Keratinocyte (primary cell): ENCODE results near the gene SPRED2.

ENCODE experiments used
- EZH2 ChIP-seq: IDR thresholded peaks from one replicate; pipeline ENCODE4 v1.6.1; 2012; ENCODE audit warnings: inconsistent platforms, mild to moderate bottlenecking, low read length, moderate library complexity
- TF ChIP-seq, protein P1 (sequence below), 3 experiments: IDR thresholded peaks in 1 of 3; conservative IDR thresholded peaks in 1 of 3; optimal IDR thresholded peaks in 1 of 3; 2 replicates in 2 of 3; 3 replicates in 1 of 3; pipeline versions ENCODE3 to v1.5.1; 2011; ENCODE audit warnings: low read length in 3 of 3, mild to moderate bottlenecking in 3 of 3, moderate library complexity in 2 of 3, control low read depth in 1 of 3, inconsistent platforms in 1 of 3; ENCODE audit not compliant: insufficient read depth in 2 of 3; ENCODE audit errors: extremely low read depth in 1 of 3

- TF ChIP-seq, protein P1, sequence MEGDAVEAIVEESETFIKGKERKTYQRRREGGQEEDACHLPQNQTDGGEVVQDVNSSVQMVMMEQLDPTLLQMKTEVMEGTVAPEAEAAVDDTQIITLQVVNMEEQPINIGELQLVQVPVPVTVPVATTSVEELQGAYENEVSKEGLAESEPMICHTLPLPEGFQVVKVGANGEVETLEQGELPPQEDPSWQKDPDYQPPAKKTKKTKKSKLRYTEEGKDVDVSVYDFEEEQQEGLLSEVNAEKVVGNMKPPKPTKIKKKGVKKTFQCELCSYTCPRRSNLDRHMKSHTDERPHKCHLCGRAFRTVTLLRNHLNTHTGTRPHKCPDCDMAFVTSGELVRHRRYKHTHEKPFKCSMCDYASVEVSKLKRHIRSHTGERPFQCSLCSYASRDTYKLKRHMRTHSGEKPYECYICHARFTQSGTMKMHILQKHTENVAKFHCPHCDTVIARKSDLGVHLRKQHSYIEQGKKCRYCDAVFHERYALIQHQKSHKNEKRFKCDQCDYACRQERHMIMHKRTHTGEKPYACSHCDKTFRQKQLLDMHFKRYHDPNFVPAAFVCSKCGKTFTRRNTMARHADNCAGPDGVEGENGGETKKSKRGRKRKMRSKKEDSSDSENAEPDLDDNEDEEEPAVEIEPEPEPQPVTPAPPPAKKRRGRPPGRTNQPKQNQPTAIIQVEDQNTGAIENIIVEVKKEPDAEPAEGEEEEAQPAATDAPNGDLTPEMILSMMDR (optimal IDR thresholded peaks at IDR 0.05 in 1 of 3, IDR thresholded peaks at IDR 0.05 in 1 of 3, conservative IDR thresholded peaks at IDR 0.05 in 1 of 3; ENCODE audit: extremely low read depth in 1 of 3, insufficient read depth in 2 of 3, low read length in 3 of 3): no peak
- no peak for TF ChIP-seq EZH2
Measured at GRCh38 chr2:65300761-65301711, 131.4 kb downstream of the SPRED2 start.
